SU-DHL-6 (cell line): ENCODE data around the gene CLVS2.

Experiments used
- H2AFZ ChIP-seq: fragments of 200-600 bp; sonication (generic); 2 replicates; pipeline ENCODE4 v1.6.1; 2014; ENCODE audit warnings: low read depth, mild to moderate bottlenecking, moderate library complexity, mixed read lengths, antibody characterized with exemption, low read length; ENCODE audit not compliant: severe bottlenecking
- H3F3A ChIP-seq: fragments of 200-600 bp; shearing (Covaris generic); 2 replicates; pipeline ENCODE4 v1.6.0; 2016; ENCODE audit warnings: antibody characterized with exemption, mild to moderate bottlenecking; ENCODE audit not compliant: insufficient read depth
- H3K27ac ChIP-seq: fragments of 200-600 bp; sonication (generic); 2 replicates; pipeline ENCODE4 v1.5.1; 2016; ENCODE audit warnings: low read depth, mild to moderate bottlenecking, low read length, moderate library complexity, mixed read lengths
- H3K27me3 ChIP-seq: fragments of 200-600 bp; sonication (generic), shearing (Covaris generic); 2 replicates; pipeline ENCODE4 v1.6.0; 2014; ENCODE audit warnings: mild to moderate bottlenecking, low read length
- H3K36me3 ChIP-seq: fragments of 200-600 bp; sonication (generic); 2 replicates; pipeline ENCODE4 v1.6.1; 2014; ENCODE audit warnings: mild to moderate bottlenecking, low read length, mixed read lengths
- H3K4me2 ChIP-seq: fragments of 300-600, 200-600 bp; shearing (Covaris generic), sonication (generic); 2 replicates; pipeline ENCODE4 v1.6.0; 2014; ENCODE audit warnings: low read length, low read depth, mild to moderate bottlenecking; ENCODE audit not compliant: poor library complexity, severe bottlenecking
- H3K4me3 ChIP-seq: fragments of 200-600 bp; sonication (generic); 2 replicates; pipeline ENCODE4 v1.5.1; 2014; ENCODE audit warnings: antibody characterized with exemption, low read length, mild to moderate bottlenecking, mixed read lengths; ENCODE audit not compliant: insufficient read depth, poor library complexity, severe bottlenecking
- H3K79me2 ChIP-seq: fragments of 200-600 bp; sonication (generic); 2 replicates; pipeline ENCODE4 v1.6.1; 2014; ENCODE audit warnings: mild to moderate bottlenecking, low read length, moderate library complexity; ENCODE audit not compliant: insufficient read depth
- H3K9ac ChIP-seq: fragments of 200-600 bp; sonication (generic); 2 replicates; pipeline ENCODE4 v1.7.0; 2014; ENCODE audit warnings: mild to moderate bottlenecking, low read length
- H3K9me2 ChIP-seq: fragments of 200-600 bp; sonication (generic); replicated peaks from 2 replicates; pipeline ENCODE4 v1.6.1; 2014; ENCODE audit warnings: low read length; ENCODE audit not compliant: insufficient read depth
- H3K9me3 ChIP-seq: fragments of 200-600 bp; sonication (generic); 2 replicates; pipeline ENCODE4 v1.6.1; 2014; ENCODE audit warnings: low read length, mixed read lengths; ENCODE audit not compliant: insufficient read depth
- H4K20me1 ChIP-seq: fragments of 200-600 bp; sonication (generic); 2 replicates; pipeline ENCODE4 v1.6.1; 2014; ENCODE audit warnings: low read depth, mild to moderate bottlenecking, antibody characterized with exemption, low read length, moderate library complexity, mixed read lengths
- EZH2phosphoT487 ChIP-seq: fragments of 200-600 bp; sonication (generic), shearing (Covaris generic); conservative IDR thresholded peaks from 2 replicates; pipeline ENCODE4 v1.6.1; 2018; ENCODE audit warnings: mild to moderate bottlenecking, antibody characterized with exemption, low read length, moderate library complexity, mixed read lengths
- TF ChIP-seq, protein P1 (sequence below): fragments of 200-600 bp; sonication (generic); IDR thresholded peaks from one replicate; pipeline ENCODE4 v1.5.1; 2017; ENCODE audit warnings: antibody characterized with exemption, mild to moderate bottlenecking, low read length, moderate library complexity; ENCODE audit not compliant: insufficient read depth, poor library complexity, severe bottlenecking

CLVS2 gene, protein sequence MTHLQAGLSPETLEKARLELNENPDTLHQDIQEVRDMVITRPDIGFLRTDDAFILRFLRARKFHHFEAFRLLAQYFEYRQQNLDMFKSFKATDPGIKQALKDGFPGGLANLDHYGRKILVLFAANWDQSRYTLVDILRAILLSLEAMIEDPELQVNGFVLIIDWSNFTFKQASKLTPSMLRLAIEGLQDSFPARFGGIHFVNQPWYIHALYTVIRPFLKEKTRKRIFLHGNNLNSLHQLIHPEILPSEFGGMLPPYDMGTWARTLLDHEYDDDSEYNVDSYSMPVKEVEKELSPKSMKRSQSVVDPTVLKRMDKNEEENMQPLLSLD

DNA sequence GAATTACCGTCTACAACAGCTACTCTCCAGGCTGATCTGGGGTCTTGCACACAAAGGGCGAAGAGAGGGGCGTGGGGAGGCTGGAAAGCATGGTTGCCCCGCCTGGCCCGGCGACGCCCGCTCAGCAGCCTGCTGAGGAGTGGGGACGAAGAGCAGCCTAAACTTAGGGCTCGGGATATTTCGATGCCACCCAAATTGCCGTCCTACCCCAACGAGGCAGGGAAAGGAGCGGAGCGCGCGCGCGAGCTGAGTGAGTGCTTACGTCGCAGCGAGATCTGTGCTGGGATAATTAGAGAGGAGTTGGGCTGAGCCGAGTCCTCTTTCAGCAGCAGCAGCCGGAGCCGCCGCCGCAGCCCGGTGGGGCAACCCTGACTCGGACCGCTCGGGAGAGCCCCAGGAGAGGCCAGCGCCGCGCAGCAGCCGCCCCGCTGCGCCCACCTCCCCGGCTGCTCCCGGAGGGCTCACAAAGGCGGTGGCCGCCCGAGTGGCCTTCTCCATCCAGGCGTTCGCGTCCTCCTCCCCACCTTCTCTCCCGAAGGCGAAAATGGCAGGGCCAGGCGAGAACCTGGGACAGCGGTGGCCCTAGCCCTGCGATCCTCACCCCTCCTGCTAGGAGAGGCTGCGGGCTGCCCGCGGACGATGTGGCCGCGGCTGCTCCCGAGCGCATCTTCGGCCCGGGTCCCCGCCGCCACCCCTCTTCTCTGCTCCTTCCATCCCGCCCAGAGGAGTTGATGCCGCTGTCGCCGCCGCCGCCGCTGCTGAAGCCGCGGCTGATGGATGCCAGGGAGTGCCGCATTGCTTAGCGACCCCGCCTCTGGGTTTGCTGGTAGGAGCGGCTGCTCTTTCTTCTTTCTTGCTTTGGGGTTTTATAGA lies at the start of gene CLVS2:
Gene CLVS2, plus strand, starts transcription at position 315 of the 873 bp plus-strand sequence. CDS start 1,543 bp downstream, outside the sequence.
- Histone ChIP-seq H3K36me3 (no peaks in the 10 kb centered on the region), H3K9me3 (no peaks in the 10 kb centered on the region), H3K27ac (no peak within 1 kb of the TSS), H4K20me1 (no peaks in the 10 kb centered on the region), H2AFZ (no peak within 1 kb of the TSS), H3F3A (no peaks in the 10 kb centered on the region), H3K27me3 (no peaks in the 10 kb centered on the region), H3K9me2 (no peaks in the 10 kb centered on the region), H3K4me3 (no peak within 1 kb of the TSS), H3K9ac (no peak within 1 kb of the TSS), H3K4me2 (no peak within 1 kb of the TSS), H3K79me2 (no peaks in the 10 kb centered on the region)
- TF ChIP-seq EZH2phosphoT487: no peak
- TF ChIP-seq, protein P1, sequence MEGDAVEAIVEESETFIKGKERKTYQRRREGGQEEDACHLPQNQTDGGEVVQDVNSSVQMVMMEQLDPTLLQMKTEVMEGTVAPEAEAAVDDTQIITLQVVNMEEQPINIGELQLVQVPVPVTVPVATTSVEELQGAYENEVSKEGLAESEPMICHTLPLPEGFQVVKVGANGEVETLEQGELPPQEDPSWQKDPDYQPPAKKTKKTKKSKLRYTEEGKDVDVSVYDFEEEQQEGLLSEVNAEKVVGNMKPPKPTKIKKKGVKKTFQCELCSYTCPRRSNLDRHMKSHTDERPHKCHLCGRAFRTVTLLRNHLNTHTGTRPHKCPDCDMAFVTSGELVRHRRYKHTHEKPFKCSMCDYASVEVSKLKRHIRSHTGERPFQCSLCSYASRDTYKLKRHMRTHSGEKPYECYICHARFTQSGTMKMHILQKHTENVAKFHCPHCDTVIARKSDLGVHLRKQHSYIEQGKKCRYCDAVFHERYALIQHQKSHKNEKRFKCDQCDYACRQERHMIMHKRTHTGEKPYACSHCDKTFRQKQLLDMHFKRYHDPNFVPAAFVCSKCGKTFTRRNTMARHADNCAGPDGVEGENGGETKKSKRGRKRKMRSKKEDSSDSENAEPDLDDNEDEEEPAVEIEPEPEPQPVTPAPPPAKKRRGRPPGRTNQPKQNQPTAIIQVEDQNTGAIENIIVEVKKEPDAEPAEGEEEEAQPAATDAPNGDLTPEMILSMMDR: no peak

DNA sequence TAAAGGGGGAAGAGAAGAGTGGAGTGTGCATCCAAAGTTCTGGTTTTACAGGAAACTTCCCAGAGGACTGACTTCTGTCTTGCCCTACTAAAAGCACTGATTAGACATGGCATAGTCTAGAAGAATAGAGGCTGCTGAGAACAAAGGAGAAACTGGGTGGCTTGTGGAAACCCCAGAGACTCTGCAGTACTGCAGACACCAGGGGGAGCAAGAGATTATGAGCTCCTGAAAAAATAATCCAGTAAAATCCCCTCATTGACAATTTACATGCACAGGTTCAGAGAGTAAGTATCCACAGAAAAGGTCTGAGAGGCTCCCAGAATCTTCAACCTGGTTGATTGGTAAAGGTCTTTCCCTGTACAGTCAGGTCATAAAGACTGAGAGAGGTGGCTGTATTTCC lies 48.7 kb upstream of the CLVS2 start:
- no peak for TF ChIP-seq EZH2phosphoT487
- TF ChIP-seq, protein P1: no peak
- Histone ChIP-seq H4K20me1 (no peaks in the 10 kb centered on the region), H3K9me2 (no peaks in the 10 kb centered on the region), H3K36me3 (no peaks in the 10 kb centered on the region), H3K27me3 (no peaks in the 10 kb centered on the region), H3K27ac (no peak overlapping the region), H3K9ac (no peak overlapping the region), H3K9me3 (no peaks in the 10 kb centered on the region), H3K4me2 (no peak overlapping the region), H2AFZ (no peak overlapping the region), H3K79me2 (no peaks in the 10 kb centered on the region), H3K4me3 (no peak overlapping the region), H3F3A (no peaks in the 10 kb centered on the region)

DNA sequence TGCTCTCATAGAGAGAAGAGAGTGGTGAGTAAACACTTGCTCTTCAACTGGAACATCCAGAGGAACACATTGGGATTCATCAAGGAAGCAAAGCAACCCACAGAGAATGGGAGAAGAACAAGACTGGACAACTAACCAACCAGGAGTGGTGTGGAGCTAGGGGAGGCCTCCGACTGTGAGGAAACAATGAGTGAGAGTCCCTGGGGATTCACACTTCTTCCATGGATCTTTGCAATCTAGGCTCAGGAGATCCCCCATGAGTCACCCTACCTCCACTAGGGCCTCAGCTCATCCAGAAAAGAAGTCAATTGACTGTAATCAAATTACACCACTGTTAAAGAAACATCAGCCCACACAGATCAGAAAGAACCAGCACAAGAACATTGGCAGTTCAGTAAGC lies 42.3 kb upstream of the CLVS2 start:
- no peak overlapping the region for H3K9ac ChIP-seq
- no peak for TF ChIP-seq EZH2phosphoT487
- TF ChIP-seq, protein P1: no peak
- no peaks in the 10 kb centered on the region for H3K9me2 ChIP-seq
- no peaks in the 10 kb centered on the region for H4K20me1 ChIP-seq
- H3K4me3 ChIP-seq: no peak overlapping the region
- no peaks in the 10 kb centered on the region for H3K36me3 ChIP-seq
- H3F3A ChIP-seq: no peaks in the 10 kb centered on the region
- no peak overlapping the region for H2AFZ ChIP-seq
- no peaks in the 10 kb centered on the region for H3K79me2 ChIP-seq
- H3K27ac ChIP-seq: no peak overlapping the region
- H3K27me3 ChIP-seq: no peaks in the 10 kb centered on the region
- H3K4me2 ChIP-seq: no peak overlapping the region
- no peaks in the 10 kb centered on the region for H3K9me3 ChIP-seq
